GM19397 (cell line): ENCODE results near the gene NECAB3.
"Not testable (repeated sequence)": the region's sequence is repeated elsewhere in the genome, so short reads cannot be mapped to it uniquely, and the experiment has no call there.

Source experiments
- ATAC-seq: cut with Tn5 transposase; IDR thresholded peaks from one replicate; pipeline ENCODE4 v1.9.1; 2021; ENCODE audit warnings: mild to moderate bottlenecking, moderate library complexity; ENCODE audit not compliant: unreplicated experiment

Gene NECAB3

GRCh38 chr20:33698966-33699365 lies 24.7 kb upstream of the NECAB3 start:
- ATAC-seq, result not testable (repeated sequence)

GRCh38 chr20:33697129-33697528 lies 22.9 kb upstream of the NECAB3 start:
- ATAC-seq, result no peak

- no peak for ATAC-seq
Observed at GRCh38 chr20:33696448-33696847, 22.2 kb upstream of the NECAB3 start.

- no peak for ATAC-seq
Observed at GRCh38 chr20:33694639-33695012, 20.4 kb upstream of the NECAB3 start.

GRCh38 chr20:33693741-33694638 lies 19.8 kb upstream of the NECAB3 start:
- no peak for ATAC-seq

GRCh38 chr20:33693289-33693688 lies 19.1 kb upstream of the NECAB3 start:
- no peak for ATAC-seq

GRCh38 chr20:33689973-33690372 lies 15.7 kb upstream of the NECAB3 start:
- no peak for ATAC-seq

GRCh38 chr20:33689493-33689892 lies 15.3 kb upstream of the NECAB3 start:
- no peak for ATAC-seq

GRCh38 chr20:33688938-33689424 lies 14.8 kb upstream of the NECAB3 start:
- no peak for ATAC-seq

- ATAC-seq, result no peak
Observed at GRCh38 chr20:33687993-33688937, 14.0 kb upstream of the NECAB3 start.

GRCh38 chr20:33687370-33687915 lies 13.2 kb upstream of the NECAB3 start:
- ATAC-seq, result no peak

- ATAC-seq, result no peak
Observed at GRCh38 chr20:33686984-33687366, 12.7 kb upstream of the NECAB3 start.

- peak; percentile 86 for ATAC-seq
Observed at GRCh38 chr20:33686100-33686983, 12.1 kb upstream of the NECAB3 start, which contains the start of gene E2F1. Gene E2F1, minus strand, starts transcription at chr20:33686385. Its CDS starts 121 bp downstream, at chr20:33686264.

GRCh38 chr20:33685328-33686099 lies 11.3 kb upstream of the NECAB3 start:
- peak; percentile 36 for ATAC-seq

- ATAC-seq, result no peak
Observed at GRCh38 chr20:33684533-33685327, 10.5 kb upstream of the NECAB3 start.

- no peak for ATAC-seq
Observed at GRCh38 chr20:33681728-33682353, 7.6 kb upstream of the NECAB3 start.

GRCh38 chr20:33681288-33681687 lies 7.1 kb upstream of the NECAB3 start:
- no peak for ATAC-seq

- no peak for ATAC-seq
Observed at GRCh38 chr20:33680686-33681085, 6.5 kb upstream of the NECAB3 start.
